Osteoblast (primary cell): ENCODE results near the gene PITX1. TPM values are rescaled to one million over a fixed set of nuclear protein-coding genes. Genes with fewer than 3 reads are reported as not detected.

Experiments
- DNase-seq: peaks from one replicate; pipeline ENCODE4 v3.0.0; 2011; ENCODE audit warnings: low spot score, mixed read lengths; ENCODE audit not compliant: insufficient read length; ENCODE audit errors: missing footprints
- H2AFZ ChIP-seq: 2 replicates; pipeline ENCODE4 v1.6.0; 2011; ENCODE audit warnings: mild to moderate bottlenecking, low read length
- H3K27ac ChIP-seq: 2 replicates; pipeline ENCODE4 v1.5.1; 2011; ENCODE audit warnings: mild to moderate bottlenecking, low read depth, low read length, moderate library complexity
- H3K27me3 ChIP-seq: 2 replicates; pipeline ENCODE4 v1.6.0; 2012; ENCODE audit warnings: mild to moderate bottlenecking, control low read depth, inconsistent platforms, low read length, moderate library complexity; ENCODE audit not compliant: insufficient read depth
- H3K36me3 ChIP-seq: 2 replicates; pipeline ENCODE4 v1.5.1; 2011; ENCODE audit warnings: mild to moderate bottlenecking, low read length, control low read depth, moderate library complexity; ENCODE audit not compliant: insufficient read depth
- H3K4me1 ChIP-seq: 2 replicates; pipeline ENCODE4 v1.5.1; 2011; ENCODE audit warnings: mild to moderate bottlenecking, low read length, control low read depth, moderate library complexity; ENCODE audit not compliant: insufficient read depth
- H3K4me2 ChIP-seq: 2 replicates; pipeline ENCODE4 v1.6.0; 2011; ENCODE audit warnings: mild to moderate bottlenecking, low read length; ENCODE audit not compliant: insufficient read depth
- H3K4me3 ChIP-seq: fragments of 200-600 bp; sonication (generic); 3 replicates; pipeline ENCODE4 v1.5.1; 2012; ENCODE audit warnings: mild to moderate bottlenecking, low read length, inconsistent platforms; ENCODE audit not compliant: insufficient read depth
- H3K79me2 ChIP-seq: 2 replicates; pipeline ENCODE4 v1.6.0; 2012; ENCODE audit warnings: mild to moderate bottlenecking, low read length, control low read depth, inconsistent platforms; ENCODE audit not compliant: insufficient read depth
- H3K9me3 ChIP-seq: 2 replicates; pipeline ENCODE4 v1.5.1; 2011; ENCODE audit warnings: low read depth, low read length, control low read depth
- H4K20me1 ChIP-seq: 2 replicates; pipeline ENCODE4 v1.6.0; 2012; ENCODE audit warnings: mild to moderate bottlenecking, low read length, control low read depth; ENCODE audit not compliant: insufficient read depth
- total RNA-seq: library from RNA; depleted of rRNA; stranded (reverse); fragments of >200 nt; gene quantifications from 2 replicates; pipeline ENCODE4 v1.2.3, GENCODE V29; 2012
- TF ChIP-seq, protein P1 (sequence below): IDR thresholded peaks from 2 replicates; pipeline ENCODE4 v1.5.1; 2011; ENCODE audit warnings: mild to moderate bottlenecking, low read depth, low read length, moderate library complexity; ENCODE audit errors: extremely low read depth

Gene PITX1
- total RNA-seq, 1 donor, result 9.8 TPM

DNA sequence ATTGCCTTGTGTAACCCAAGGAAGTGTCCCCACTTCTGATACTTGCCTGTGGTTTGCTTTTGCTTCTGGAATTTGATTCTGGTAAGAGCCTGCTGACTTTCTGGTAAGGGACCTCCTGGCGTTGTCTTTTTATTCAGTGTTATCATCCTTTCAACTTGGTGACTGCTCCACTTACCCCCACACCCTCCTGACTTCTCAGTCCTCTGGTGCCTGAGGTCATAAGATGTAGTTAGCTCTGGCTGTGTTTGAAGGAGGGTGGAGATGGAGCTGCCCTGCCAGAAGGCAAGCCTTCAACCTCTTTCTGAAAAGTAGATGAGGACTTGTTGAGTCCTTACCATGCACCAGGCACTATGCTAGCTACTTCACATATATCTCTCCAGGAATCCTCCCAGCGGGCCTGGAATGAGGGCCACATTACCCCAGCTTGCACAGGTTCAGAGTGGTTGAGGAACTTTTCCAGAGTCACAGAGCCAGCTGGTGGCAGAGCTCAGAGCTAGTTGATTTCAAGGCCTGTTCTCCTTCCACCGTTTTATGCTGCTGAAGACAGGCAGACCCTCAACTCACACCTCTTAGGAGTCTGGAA, 45.2 kb upstream of the PITX1 start:
- no peaks in the 10 kb centered on the region for H3K79me2 ChIP-seq
- DNase-seq, result no peak
- no peaks in the 10 kb centered on the region for H3K27me3 ChIP-seq
- no peak overlapping the region for H3K27ac ChIP-seq
- peaks cover 6% of the 10 kb centered on the region for H3K9me3 ChIP-seq
- no peak overlapping the region for H3K4me2 ChIP-seq
- H2AFZ ChIP-seq, result no peak overlapping the region
- peaks cover under 1% of the 10 kb centered on the region for H3K4me1 ChIP-seq
- TF ChIP-seq, protein P1, sequence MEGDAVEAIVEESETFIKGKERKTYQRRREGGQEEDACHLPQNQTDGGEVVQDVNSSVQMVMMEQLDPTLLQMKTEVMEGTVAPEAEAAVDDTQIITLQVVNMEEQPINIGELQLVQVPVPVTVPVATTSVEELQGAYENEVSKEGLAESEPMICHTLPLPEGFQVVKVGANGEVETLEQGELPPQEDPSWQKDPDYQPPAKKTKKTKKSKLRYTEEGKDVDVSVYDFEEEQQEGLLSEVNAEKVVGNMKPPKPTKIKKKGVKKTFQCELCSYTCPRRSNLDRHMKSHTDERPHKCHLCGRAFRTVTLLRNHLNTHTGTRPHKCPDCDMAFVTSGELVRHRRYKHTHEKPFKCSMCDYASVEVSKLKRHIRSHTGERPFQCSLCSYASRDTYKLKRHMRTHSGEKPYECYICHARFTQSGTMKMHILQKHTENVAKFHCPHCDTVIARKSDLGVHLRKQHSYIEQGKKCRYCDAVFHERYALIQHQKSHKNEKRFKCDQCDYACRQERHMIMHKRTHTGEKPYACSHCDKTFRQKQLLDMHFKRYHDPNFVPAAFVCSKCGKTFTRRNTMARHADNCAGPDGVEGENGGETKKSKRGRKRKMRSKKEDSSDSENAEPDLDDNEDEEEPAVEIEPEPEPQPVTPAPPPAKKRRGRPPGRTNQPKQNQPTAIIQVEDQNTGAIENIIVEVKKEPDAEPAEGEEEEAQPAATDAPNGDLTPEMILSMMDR, result no peak
- no peaks in the 10 kb centered on the region for H3K36me3 ChIP-seq
- H3K4me3 ChIP-seq, result no peak overlapping the region
- H4K20me1 ChIP-seq, result no peaks in the 10 kb centered on the region

DNA sequence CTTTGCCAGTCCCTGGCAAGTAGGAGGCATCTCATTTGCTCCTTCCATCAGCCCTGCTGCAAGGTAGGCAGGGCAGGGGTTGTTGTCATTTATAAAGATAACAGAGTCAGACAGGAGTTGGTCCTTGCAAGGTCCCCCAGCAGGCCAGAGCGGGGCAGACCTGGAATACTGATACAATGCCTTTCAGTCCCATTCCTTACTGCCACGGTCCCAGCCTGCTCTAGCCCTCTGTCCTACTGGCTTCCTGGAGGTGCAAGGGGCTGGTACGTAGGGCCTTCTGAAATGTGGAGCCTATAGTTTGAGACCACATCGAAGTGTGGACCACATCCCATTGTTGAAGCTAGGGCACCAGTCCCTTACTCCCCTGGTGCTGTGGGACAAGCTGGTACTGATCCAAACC, 42.8 kb upstream of the PITX1 start:
- Histone ChIP-seq H3K79me2 (no peaks in the 10 kb centered on the region), H3K9me3 (peaks cover 6% of the 10 kb centered on the region), H3K27ac (no peak overlapping the region), H3K4me1 (peaks cover 10% of the 10 kb centered on the region), H3K4me2 (no peak overlapping the region), H2AFZ (no peak overlapping the region), H4K20me1 (no peaks in the 10 kb centered on the region), H3K27me3 (no peaks in the 10 kb centered on the region), H3K4me3 (no peak overlapping the region), H3K36me3 (no peaks in the 10 kb centered on the region)
- DNase-seq, result no peak
- TF ChIP-seq, protein P1, result no peak

DNA sequence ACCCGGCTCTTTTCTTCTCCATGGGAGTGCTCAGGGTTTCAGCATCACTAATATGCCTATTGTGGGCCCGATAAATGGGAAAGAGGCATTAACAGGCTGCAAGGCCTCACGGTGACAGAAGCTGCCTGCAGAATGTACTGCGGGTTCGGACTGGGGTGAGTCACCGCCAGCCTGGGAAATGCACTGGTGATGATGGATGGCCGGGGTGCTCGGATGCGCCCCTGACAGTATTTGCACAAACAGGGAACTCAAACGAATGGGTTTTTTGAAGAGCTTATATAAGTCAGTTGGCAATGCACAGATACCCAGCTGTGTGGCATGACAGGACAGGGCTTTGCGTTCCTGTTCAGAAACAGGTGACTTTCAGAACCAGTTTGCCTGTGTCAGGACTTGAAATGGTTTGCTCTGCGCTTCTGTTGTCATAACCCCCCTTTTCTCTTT, 42.0 kb upstream of the PITX1 start:
- Histone ChIP-seq H3K9me3 (peaks cover 4% of the 10 kb centered on the region), H3K27me3 (no peaks in the 10 kb centered on the region), H4K20me1 (no peaks in the 10 kb centered on the region), H3K27ac (no peak overlapping the region), H3K36me3 (no peaks in the 10 kb centered on the region), H3K4me2 (no peak overlapping the region), H3K79me2 (no peaks in the 10 kb centered on the region), H3K4me3 (no peak overlapping the region), H3K4me1 (peaks cover 10% of the 10 kb centered on the region), H2AFZ (no peak overlapping the region)
- TF ChIP-seq, protein P1, result no peak
- DNase-seq, result no peak

DNA sequence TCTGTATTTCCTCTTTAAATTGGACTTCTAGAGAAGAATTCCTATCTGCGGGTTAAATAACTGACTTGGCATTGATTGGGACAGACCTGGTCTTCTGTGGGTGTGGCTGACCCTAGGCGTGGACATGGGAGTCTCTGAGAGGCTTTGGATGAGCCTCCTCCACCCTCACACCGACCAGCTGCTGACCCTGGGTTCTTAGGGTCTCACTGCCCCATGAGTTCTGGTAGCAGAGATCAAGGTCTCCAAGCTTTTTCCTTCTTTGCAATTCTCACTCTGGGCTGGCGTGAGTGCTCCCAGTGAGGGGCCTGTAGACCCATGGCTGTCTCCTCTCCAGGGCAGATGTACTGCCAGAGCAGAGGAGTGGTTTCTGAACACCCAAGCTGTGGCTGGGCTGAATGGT, 41.6 kb upstream of the PITX1 start:
- no peaks in the 10 kb centered on the region for H3K36me3 ChIP-seq
- H3K27me3 ChIP-seq, result no peaks in the 10 kb centered on the region
- TF ChIP-seq, protein P1, result no peak
- no peaks in the 10 kb centered on the region for H3K79me2 ChIP-seq
- H3K27ac ChIP-seq, result no peak overlapping the region
- H2AFZ ChIP-seq, result no peak overlapping the region
- DNase-seq, result no peak
- H4K20me1 ChIP-seq, result no peaks in the 10 kb centered on the region
- H3K4me2 ChIP-seq, result no peak overlapping the region
- H3K4me3 ChIP-seq, result no peak overlapping the region
- peaks cover 10% of the 10 kb centered on the region for H3K4me1 ChIP-seq
- H3K9me3 ChIP-seq, result no peaks in the 10 kb centered on the region
